SK-MEL-5 (cell line): ENCODE measurements around the gene ORMDL1. TPM values are rescaled to one million over a fixed set of nuclear protein-coding genes. Genes with fewer than 3 reads are reported as not detected.

ENCODE experiments used
- total RNA-seq: library from RNA; depleted of rRNA; stranded (reverse); fragments of >200 nt; shearing (Covaris generic); gene quantifications from 2 replicates; pipeline ENCODE4 v1.2.3, GENCODE V29; 2014; rRNA removed

Gene ORMDL1
- total RNA-seq, 1 experiment from 2014 or later = 80.6 TPM

Other genes starting within 250 kb of the ORMDL1 start
- gene SLC40A1, start 203.6 kb downstream of the ORMDL1 start, total RNA-seq = 0.92 and 2.0 TPM in 2 replicates
- 56.9 and 58.6 TPM in 2 replicates for gene ASNSD1, start 122.9 kb downstream of the ORMDL1 start, total RNA-seq
- 1.9 and 2.6 TPM in 2 replicates for gene ANKAR, start 109.7 kb downstream of the ORMDL1 start, total RNA-seq
- gene OSGEPL1, start 21.5 kb downstream of the ORMDL1 start, total RNA-seq = 27.4 and 32.3 TPM in 2 replicates
- gene PMS1, start 111 bp upstream of the ORMDL1 start, total RNA-seq = 13.6 and 15.9 TPM in 2 replicates